HEK293 (cell line): ENCODE data around the gene FBN2.
A peak's percentile ranks its signal among the peaks of the same experiment; 100 is the strongest.

Source experiments
- KLF16 ChIP-seq: fragments of 450-650 bp; formaldehyde crosslinking; IDR thresholded peaks from 2 replicates; pipeline ENCODE4 v1.5.1; 2017; ENCODE audit warnings: missing biosample characterization, missing genetic modification characterization
- OVOL3 ChIP-seq: fragments of 450-650 bp; formaldehyde crosslinking; IDR thresholded peaks from 2 replicates; pipeline ENCODE4 v1.5.1; 2016; ENCODE audit warnings: missing biosample characterization, missing genetic modification characterization
- PRDM1 ChIP-seq: fragments of 450-650 bp; formaldehyde crosslinking; IDR thresholded peaks from 2 replicates; pipeline ENCODE4; 2016; ENCODE audit warnings: missing biosample characterization, missing genetic modification characterization
- SCRT2 ChIP-seq: fragments of 450-650 bp; formaldehyde crosslinking; IDR thresholded peaks from 2 replicates; pipeline ENCODE4 v1.5.1; 2016; ENCODE audit warnings: missing biosample characterization, missing genetic modification characterization
- SETDB1 ChIP-seq: IDR thresholded peaks from one replicate; pipeline ENCODE4 v1.6.1; 2017; ENCODE audit warnings: mild to moderate bottlenecking, low read length, moderate library complexity, mixed read lengths; ENCODE audit not compliant: insufficient read length
- WT1 ChIP-seq: fragments of 450-650 bp; formaldehyde crosslinking; IDR thresholded peaks from 2 replicates; pipeline ENCODE4 v1.5.1; 2016; ENCODE audit warnings: missing biosample characterization, missing genetic modification characterization
- ZEB2 ChIP-seq: fragments of 450-650 bp; formaldehyde crosslinking; IDR thresholded peaks from 2 replicates; pipeline ENCODE4 v1.5.1; 2016; ENCODE audit warnings: missing biosample characterization, missing genetic modification characterization
- ZNF10 ChIP-seq: fragments of 450-650 bp; formaldehyde crosslinking; IDR thresholded peaks from 2 replicates; pipeline ENCODE4 v1.5.1; 2017; ENCODE audit warnings: missing biosample characterization, missing genetic modification characterization
- ZNF157 ChIP-seq: fragments of 450-650 bp; formaldehyde crosslinking; IDR thresholded peaks from 2 replicates; pipeline ENCODE4 v1.5.1; 2016; ENCODE audit warnings: missing biosample characterization, missing genetic modification characterization
- ZNF202 ChIP-seq: fragments of 450-650 bp; formaldehyde crosslinking; IDR thresholded peaks from 2 replicates; pipeline ENCODE4 v1.5.1; 2016; ENCODE audit warnings: missing biosample characterization, missing genetic modification characterization, borderline replicate concordance
- ZNF366 ChIP-seq: fragments of 450-650 bp; formaldehyde crosslinking; conservative IDR thresholded peaks from 2 replicates; pipeline ENCODE4 v1.5.1; 2016; ENCODE audit warnings: missing biosample characterization, missing genetic modification characterization
- ZNF394 ChIP-seq: fragments of 450-650 bp; formaldehyde crosslinking; IDR thresholded peaks from 2 replicates; pipeline ENCODE4 v1.5.1; 2016; ENCODE audit warnings: missing biosample characterization, missing genetic modification characterization, mild to moderate bottlenecking, moderate library complexity, borderline replicate concordance
- ZNF473 ChIP-seq: fragments of 450-650 bp; formaldehyde crosslinking; IDR thresholded peaks from 2 replicates; pipeline ENCODE4 v1.5.1; 2017; ENCODE audit warnings: missing biosample characterization, missing genetic modification characterization
- ZNF48 ChIP-seq: fragments of 450-650 bp; formaldehyde crosslinking; IDR thresholded peaks from 2 replicates; pipeline ENCODE4 v1.5.1; 2016; ENCODE audit warnings: missing biosample characterization, missing genetic modification characterization
- ZNF548 ChIP-seq: fragments of 450-650 bp; formaldehyde crosslinking; IDR thresholded peaks from 2 replicates; pipeline ENCODE4 v1.5.1; 2016; ENCODE audit warnings: missing biosample characterization, missing genetic modification characterization
- ZNF549 ChIP-seq: fragments of 450-650 bp; IDR thresholded peaks from 2 replicates; pipeline ENCODE4 v1.5.1; 2018; ENCODE audit warnings: missing biosample characterization, missing genetic modification characterization, mild to moderate bottlenecking, inconsistent platforms, moderate library complexity
- ZNF571 ChIP-seq: fragments of 450-650 bp; formaldehyde crosslinking; IDR thresholded peaks from 2 replicates; pipeline ENCODE4 v1.5.0; 2017; ENCODE audit warnings: missing biosample characterization, missing genetic modification characterization
- ZNF610 ChIP-seq: fragments of 450-650 bp; formaldehyde crosslinking; IDR thresholded peaks from 2 replicates; pipeline ENCODE4 v1.5.1; 2016; ENCODE audit warnings: missing biosample characterization, missing genetic modification characterization, borderline replicate concordance
- ZNF629 ChIP-seq: fragments of 450-650 bp; formaldehyde crosslinking; IDR thresholded peaks from 2 replicates; pipeline ENCODE4 v1.5.1; 2017; ENCODE audit warnings: missing biosample characterization, missing genetic modification characterization
- ZNF777 ChIP-seq: fragments of 450-650 bp; formaldehyde crosslinking; IDR thresholded peaks from 2 replicates; pipeline ENCODE4 v1.5.1; 2017; ENCODE audit warnings: missing biosample characterization, missing genetic modification characterization, borderline replicate concordance
- ZNF785 ChIP-seq: fragments of 450-650 bp; formaldehyde crosslinking; IDR thresholded peaks from 2 replicates; pipeline ENCODE4 v1.5.1; 2016; ENCODE audit warnings: missing biosample characterization, missing genetic modification characterization
- ZNF830 ChIP-seq: fragments of 450-650 bp; IDR thresholded peaks from 2 replicates; pipeline ENCODE4 v1.5.0; 2018; ENCODE audit warnings: missing biosample characterization, missing genetic modification characterization, low read depth, mild to moderate bottlenecking, moderate library complexity
- ZNF843 ChIP-seq: fragments of 450-650 bp; formaldehyde crosslinking; IDR thresholded peaks from 2 replicates; pipeline ENCODE4 v1.5.1; 2016; ENCODE audit warnings: missing biosample characterization, missing genetic modification characterization
- TF ChIP-seq, protein P1 (sequence below): fragments of 450-650 bp; formaldehyde crosslinking; IDR thresholded peaks from 2 replicates; pipeline ENCODE4 v1.5.1; 2016; ENCODE audit warnings: missing biosample characterization, missing genetic modification characterization
- TF ChIP-seq, protein P2 (sequence below): fragments of 450-650 bp; formaldehyde crosslinking; IDR thresholded peaks from 2 replicates; pipeline ENCODE4 v1.5.1; 2016; ENCODE audit warnings: missing biosample characterization, missing genetic modification characterization
- TF ChIP-seq, protein P3 (sequence below): fragments of 450-650 bp; formaldehyde crosslinking; conservative IDR thresholded peaks from 2 replicates; pipeline ENCODE4 v1.5.1; 2016; ENCODE audit warnings: low read depth, missing biosample characterization, missing genetic modification characterization
- TF ChIP-seq, protein P4 (sequence below): fragments of 450-650 bp; formaldehyde crosslinking; optimal IDR thresholded peaks from 2 replicates; pipeline ENCODE3; 2016; ENCODE audit warnings: missing biosample characterization, mild to moderate bottlenecking, missing genetic modification characterization
- TF ChIP-seq, protein P5 (sequence below): fragments of 450-650 bp; formaldehyde crosslinking; IDR thresholded peaks from 2 replicates; pipeline ENCODE4 v1.5.1; 2017; ENCODE audit warnings: missing biosample characterization, missing genetic modification characterization
- TF ChIP-seq, protein P6 (sequence below): fragments of 450-650 bp; formaldehyde crosslinking; IDR thresholded peaks from 2 replicates; pipeline ENCODE4 v1.5.1; 2016; ENCODE audit warnings: missing biosample characterization, missing genetic modification characterization

FBN2 gene

DNA sequence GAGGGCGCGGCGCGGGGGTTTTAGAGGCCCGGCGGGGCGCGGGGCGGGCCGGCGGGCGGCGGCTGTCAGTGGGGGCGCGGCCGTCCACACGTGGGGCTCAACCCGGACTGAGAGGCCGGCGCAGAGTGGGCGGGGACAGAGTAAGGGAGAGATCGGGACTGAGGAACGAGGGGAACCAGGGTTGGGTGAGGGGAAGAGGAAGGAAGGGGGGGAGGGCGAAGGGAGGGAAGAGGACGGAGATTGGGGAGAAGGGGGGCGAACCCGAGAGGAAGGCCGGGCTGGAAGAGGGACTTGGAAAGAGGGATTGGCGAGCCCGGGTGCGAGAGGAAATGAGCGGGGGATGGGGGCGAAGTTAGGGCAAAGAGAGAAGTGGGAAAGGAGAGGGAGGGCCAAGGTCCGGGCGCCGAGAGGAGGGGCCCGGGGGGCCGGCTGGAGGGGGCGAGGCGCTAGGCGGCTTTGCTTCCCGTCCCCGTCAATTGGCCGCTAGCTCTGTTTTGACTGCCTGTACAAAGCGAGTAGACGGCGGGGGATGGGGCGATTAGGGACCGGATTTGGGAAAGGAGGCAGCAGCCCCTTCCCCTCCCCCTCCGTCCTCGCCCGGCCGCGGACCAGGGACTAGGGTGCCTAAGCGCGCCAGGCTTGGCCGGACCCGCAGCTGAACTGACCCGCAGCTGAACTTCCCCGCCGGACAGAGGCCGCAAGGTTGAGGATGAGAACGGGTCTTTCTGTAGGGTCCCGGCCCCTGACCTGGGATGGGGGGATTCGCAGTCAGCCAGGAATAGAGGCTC lies 399 bp upstream of the FBN2 start (continued):
- TF ChIP-seq, protein P1, sequence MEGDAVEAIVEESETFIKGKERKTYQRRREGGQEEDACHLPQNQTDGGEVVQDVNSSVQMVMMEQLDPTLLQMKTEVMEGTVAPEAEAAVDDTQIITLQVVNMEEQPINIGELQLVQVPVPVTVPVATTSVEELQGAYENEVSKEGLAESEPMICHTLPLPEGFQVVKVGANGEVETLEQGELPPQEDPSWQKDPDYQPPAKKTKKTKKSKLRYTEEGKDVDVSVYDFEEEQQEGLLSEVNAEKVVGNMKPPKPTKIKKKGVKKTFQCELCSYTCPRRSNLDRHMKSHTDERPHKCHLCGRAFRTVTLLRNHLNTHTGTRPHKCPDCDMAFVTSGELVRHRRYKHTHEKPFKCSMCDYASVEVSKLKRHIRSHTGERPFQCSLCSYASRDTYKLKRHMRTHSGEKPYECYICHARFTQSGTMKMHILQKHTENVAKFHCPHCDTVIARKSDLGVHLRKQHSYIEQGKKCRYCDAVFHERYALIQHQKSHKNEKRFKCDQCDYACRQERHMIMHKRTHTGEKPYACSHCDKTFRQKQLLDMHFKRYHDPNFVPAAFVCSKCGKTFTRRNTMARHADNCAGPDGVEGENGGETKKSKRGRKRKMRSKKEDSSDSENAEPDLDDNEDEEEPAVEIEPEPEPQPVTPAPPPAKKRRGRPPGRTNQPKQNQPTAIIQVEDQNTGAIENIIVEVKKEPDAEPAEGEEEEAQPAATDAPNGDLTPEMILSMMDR, result no peak
- TF ChIP-seq WT1 (tag by site-specific recombination), result peak; percentile 70
- TF ChIP-seq ZNF202 (tag by site-specific recombination), result peak; percentile 75; the same call in 1 of the 2 replicates
- TF ChIP-seq ZNF549 (tag by site-specific recombination), result no peak
- peak; percentile 96 for TF ChIP-seq KLF16 (tag by site-specific recombination)
- peak; percentile 60 for TF ChIP-seq PRDM1 (tag by site-specific recombination)
- peak; percentile 31; the same call in 1 of the 2 replicates for TF ChIP-seq ZNF394 (tag by site-specific recombination)
- peak; percentile 21; the same call in 1 of the 2 replicates for TF ChIP-seq ZNF157
- TF ChIP-seq ZNF571 (tag by site-specific recombination), result no peak
- no peak for TF ChIP-seq ZNF48 (tag by site-specific recombination)
- TF ChIP-seq ZNF843, result peak; percentile 82
- TF ChIP-seq OVOL3 (tag by site-specific recombination), result peak; percentile 50; the same call in 1 of the 2 replicates
- TF ChIP-seq, protein P2, sequence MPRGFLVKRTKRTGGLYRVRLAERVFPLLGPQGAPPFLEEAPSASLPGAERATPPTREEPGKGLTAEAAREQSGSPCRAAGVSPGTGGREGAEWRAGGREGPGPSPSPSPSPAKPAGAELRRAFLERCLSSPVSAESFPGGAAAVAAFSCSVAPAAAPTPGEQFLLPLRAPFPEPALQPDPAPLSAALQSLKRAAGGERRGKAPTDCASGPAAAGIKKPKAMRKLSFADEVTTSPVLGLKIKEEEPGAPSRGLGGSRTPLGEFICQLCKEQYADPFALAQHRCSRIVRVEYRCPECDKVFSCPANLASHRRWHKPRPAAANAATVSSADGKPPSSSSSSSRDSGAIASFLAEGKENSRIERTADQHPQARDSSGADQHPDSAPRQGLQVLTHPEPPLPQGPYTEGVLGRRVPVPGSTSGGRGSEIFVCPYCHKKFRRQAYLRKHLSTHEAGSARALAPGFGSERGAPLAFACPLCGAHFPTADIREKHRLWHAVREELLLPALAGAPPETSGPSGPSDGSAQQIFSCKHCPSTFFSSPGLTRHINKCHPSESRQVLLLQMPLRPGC (tag by site-specific recombination), result 0 out of 2 replicates have a peak, but pooled peaks have one; percentile 42
- peak; percentile 22; the same call in 1 of the 2 replicates for TF ChIP-seq ZNF10 (tag by site-specific recombination)
- TF ChIP-seq, protein P3, sequence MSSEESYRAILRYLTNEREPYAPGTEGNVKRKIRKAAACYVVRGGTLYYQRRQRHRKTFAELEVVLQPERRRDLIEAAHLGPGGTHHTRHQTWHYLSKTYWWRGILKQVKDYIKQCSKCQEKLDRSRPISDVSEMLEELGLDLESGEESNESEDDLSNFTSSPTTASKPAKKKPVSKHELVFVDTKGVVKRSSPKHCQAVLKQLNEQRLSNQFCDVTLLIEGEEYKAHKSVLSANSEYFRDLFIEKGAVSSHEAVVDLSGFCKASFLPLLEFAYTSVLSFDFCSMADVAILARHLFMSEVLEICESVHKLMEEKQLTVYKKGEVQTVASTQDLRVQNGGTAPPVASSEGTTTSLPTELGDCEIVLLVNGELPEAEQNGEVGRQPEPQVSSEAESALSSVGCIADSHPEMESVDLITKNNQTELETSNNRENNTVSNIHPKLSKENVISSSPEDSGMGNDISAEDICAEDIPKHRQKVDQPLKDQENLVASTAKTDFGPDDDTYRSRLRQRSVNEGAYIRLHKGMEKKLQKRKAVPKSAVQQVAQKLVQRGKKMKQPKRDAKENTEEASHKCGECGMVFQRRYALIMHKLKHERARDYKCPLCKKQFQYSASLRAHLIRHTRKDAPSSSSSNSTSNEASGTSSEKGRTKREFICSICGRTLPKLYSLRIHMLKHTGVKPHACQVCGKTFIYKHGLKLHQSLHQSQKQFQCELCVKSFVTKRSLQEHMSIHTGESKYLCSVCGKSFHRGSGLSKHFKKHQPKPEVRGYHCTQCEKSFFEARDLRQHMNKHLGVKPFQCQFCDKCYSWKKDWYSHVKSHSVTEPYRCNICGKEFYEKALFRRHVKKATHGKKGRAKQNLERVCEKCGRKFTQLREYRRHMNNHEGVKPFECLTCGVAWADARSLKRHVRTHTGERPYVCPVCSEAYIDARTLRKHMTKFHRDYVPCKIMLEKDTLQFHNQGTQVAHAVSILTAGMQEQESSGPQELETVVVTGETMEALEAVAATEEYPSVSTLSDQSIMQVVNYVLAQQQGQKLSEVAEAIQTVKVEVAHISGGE (tag by site-specific recombination), result peak; percentile 83
- peak; percentile 68 for TF ChIP-seq ZNF610 (tag by site-specific recombination)
- TF ChIP-seq, protein P4, sequence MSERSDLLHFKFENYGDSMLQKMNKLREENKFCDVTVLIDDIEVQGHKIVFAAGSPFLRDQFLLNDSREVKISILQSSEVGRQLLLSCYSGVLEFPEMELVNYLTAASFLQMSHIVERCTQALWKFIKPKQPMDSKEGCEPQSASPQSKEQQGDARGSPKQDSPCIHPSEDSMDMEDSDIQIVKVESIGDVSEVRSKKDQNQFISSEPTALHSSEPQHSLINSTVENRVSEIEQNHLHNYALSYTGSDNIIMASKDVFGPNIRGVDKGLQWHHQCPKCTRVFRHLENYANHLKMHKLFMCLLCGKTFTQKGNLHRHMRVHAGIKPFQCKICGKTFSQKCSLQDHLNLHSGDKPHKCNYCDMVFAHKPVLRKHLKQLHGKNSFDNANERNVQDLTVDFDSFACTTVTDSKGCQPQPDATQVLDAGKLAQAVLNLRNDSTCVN (tag by site-specific recombination), result peak; percentile 29
- no peak for TF ChIP-seq SETDB1
- TF ChIP-seq ZNF785 (tag by site-specific recombination), result peak; percentile 82
- peak; percentile 39; the same call in 1 of the 2 replicates for TF ChIP-seq ZNF629 (tag by site-specific recombination)
- TF ChIP-seq ZEB2 (tag by site-specific recombination), result peak; percentile 88
- TF ChIP-seq SCRT2 (tag by site-specific recombination), result no peak
- TF ChIP-seq ZNF548 (tag by site-specific recombination), result no peak
- no peak for TF ChIP-seq ZNF473 (tag by site-specific recombination)
- no peak for TF ChIP-seq ZNF777 (tag by site-specific recombination)
- TF ChIP-seq ZNF366 (tag by site-specific recombination), result peak; percentile 98
- TF ChIP-seq, protein P5, sequence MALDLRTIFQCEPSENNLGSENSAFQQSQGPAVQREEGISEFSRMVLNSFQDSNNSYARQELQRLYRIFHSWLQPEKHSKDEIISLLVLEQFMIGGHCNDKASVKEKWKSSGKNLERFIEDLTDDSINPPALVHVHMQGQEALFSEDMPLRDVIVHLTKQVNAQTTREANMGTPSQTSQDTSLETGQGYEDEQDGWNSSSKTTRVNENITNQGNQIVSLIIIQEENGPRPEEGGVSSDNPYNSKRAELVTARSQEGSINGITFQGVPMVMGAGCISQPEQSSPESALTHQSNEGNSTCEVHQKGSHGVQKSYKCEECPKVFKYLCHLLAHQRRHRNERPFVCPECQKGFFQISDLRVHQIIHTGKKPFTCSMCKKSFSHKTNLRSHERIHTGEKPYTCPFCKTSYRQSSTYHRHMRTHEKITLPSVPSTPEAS (tag by site-specific recombination), result no peak
- no peak for TF ChIP-seq ZNF830 (tag by site-specific recombination)
- TF ChIP-seq, protein P6, sequence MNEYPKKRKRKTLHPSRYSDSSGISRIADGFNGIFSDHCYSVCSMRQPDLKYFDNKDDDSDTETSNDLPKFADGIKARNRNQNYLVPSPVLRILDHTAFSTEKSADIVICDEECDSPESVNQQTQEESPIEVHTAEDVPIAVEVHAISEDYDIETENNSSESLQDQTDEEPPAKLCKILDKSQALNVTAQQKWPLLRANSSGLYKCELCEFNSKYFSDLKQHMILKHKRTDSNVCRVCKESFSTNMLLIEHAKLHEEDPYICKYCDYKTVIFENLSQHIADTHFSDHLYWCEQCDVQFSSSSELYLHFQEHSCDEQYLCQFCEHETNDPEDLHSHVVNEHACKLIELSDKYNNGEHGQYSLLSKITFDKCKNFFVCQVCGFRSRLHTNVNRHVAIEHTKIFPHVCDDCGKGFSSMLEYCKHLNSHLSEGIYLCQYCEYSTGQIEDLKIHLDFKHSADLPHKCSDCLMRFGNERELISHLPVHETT, result peak; percentile 57; the same call in 1 of the 2 replicates
